Fibroblast of the aortic adventitia (primary cell): ENCODE results near the gene POLR3C. TPM values are rescaled to one million over a fixed set of nuclear protein-coding genes. Genes with fewer than 3 reads are reported as not detected.
"Not testable (repeated sequence)": the region's sequence is repeated elsewhere in the genome, so short reads cannot be mapped to it uniquely, and the experiment has no call there.

Experiments used
- DNase-seq: peaks from one replicate; pipeline ENCODE4 v3.0.0-alpha.2; 2010; ENCODE audit warnings: low read depth
- H3K4me3 ChIP-seq: 2 replicates; pipeline ENCODE4 v1.5.1; 2011; ENCODE audit warnings: low read depth, mild to moderate bottlenecking, control low read depth, low read length, moderate library complexity
- CTCF ChIP-seq: IDR thresholded peaks from 2 replicates; pipeline ENCODE4 v1.5.1; 2011; ENCODE audit warnings: mild to moderate bottlenecking, low read length, control low read depth, inconsistent platforms; ENCODE audit not compliant: insufficient read depth
- total RNA-seq: library from RNA; depleted of rRNA; stranded (reverse); fragments of >200 nt; gene quantifications from 2 replicates; pipeline ENCODE4 v1.2.3, GENCODE V29; 2012; ENCODE audit warnings: low replicate concordance

Gene POLR3C
- total RNA-seq, 1 donor, result 58.6 TPM

- peak; percentile 23 for DNase-seq
- TF ChIP-seq CTCF, result no peak
- no peak overlapping the region for H3K4me3 ChIP-seq
Measured at GRCh38 chr1:145785547-145785946, 38.5 kb upstream of the POLR3C start.

GRCh38 chr1:145786271-145786670 lies 37.7 kb upstream of the POLR3C start:
- DNase-seq, result no peak
- H3K4me3 ChIP-seq, result no peak overlapping the region
- TF ChIP-seq CTCF, result no peak

- DNase-seq, result no peak
- no peak overlapping the region for H3K4me3 ChIP-seq
- no peak for TF ChIP-seq CTCF
Measured at GRCh38 chr1:145788580-145788979, 35.4 kb upstream of the POLR3C start.

- DNase-seq, H3K4me3 ChIP-seq: not testable (repeated sequence)
Measured at GRCh38 chr1:145791860-145792259, 32.1 kb upstream of the POLR3C start.

- no peak for TF ChIP-seq CTCF
- H3K4me3 ChIP-seq, result no peak overlapping the region
- DNase-seq, result no peak
Measured at GRCh38 chr1:145792484-145792883, 31.5 kb upstream of the POLR3C start.

GRCh38 chr1:145795257-145795881 lies 28.6 kb upstream of the POLR3C start:
- no peak for TF ChIP-seq CTCF
- H3K4me3 ChIP-seq, result no peak overlapping the region
- DNase-seq, result no peak

GRCh38 chr1:145796753-145797152 lies 27.2 kb upstream of the POLR3C start:
- DNase-seq, result no peak
- no peak overlapping the region for H3K4me3 ChIP-seq
- TF ChIP-seq CTCF, result no peak
